GM18873 (cell line): Measurements from ENCODE around the gene ZNF765.
"Not testable (repeated sequence)": the region's sequence is repeated elsewhere in the genome, so short reads cannot be mapped to it uniquely, and the experiment has no call there.

ENCODE experiments used
- ATAC-seq: cut with Tn5 transposase; IDR thresholded peaks from one replicate; pipeline ENCODE4 v1.9.1; 2021; ENCODE audit warnings: mild to moderate bottlenecking, moderate library complexity, moderate number of reproducible peaks; ENCODE audit not compliant: unreplicated experiment, low FRiP score

Gene ZNF765

DNA sequence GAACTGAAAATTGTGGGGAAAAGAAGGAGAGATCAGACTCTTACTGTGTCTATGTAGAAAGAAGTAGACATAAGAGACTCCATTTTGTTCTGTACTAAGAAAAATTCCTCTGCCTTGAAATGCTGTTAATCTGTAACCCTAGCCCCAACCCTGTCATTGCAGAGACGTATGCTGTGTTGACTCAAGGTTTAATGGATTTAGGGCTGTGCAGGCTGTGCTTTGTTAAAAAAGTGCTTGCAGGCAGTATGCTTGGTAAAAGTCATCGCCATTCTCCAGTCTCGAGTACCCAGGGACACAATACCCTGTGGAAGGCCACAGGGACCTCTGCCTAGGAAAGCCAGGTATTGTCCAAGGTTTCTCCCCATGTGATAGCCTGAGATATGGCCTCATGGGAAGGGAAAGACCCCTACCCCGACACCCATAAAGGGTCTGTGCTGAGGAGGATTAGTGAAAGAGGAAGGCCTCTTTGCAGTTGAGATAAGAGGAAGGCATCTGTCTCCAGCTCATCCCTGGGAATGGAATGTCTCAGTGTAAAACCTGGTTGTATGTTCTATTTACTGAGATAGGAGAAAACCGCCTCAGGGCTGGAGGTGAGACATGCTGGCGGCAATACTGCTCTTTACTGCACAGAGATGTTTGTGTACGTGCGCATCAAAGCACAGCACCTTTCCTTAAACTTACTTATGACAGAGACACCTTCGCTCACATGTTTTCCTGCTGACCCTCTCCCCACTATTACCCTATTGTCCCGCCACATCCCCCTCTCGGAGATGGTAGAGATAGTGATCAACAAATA is 25.8 kb downstream of the ZNF765 start:
- not testable (repeated sequence) for ATAC-seq

DNA sequence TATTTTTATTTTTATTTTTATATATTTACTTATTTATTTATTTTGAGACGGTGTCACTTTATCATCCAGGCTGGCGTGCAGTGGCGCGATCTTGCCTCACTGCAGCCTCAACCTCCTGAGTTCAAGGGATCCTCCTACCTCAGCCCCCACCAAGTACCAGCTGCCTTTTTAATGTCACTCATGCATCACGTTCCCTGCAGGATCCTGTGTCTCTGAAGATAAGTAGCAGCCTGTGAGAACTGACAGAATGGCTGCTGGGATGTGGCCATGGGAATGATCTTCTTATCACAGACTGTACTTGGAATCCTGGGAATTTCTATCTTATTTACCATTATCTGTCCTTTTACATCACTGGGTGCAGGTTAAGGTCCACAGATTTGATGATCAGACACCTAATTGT is 27.6 kb downstream of the ZNF765 start:
- ATAC-seq = no peak

DNA sequence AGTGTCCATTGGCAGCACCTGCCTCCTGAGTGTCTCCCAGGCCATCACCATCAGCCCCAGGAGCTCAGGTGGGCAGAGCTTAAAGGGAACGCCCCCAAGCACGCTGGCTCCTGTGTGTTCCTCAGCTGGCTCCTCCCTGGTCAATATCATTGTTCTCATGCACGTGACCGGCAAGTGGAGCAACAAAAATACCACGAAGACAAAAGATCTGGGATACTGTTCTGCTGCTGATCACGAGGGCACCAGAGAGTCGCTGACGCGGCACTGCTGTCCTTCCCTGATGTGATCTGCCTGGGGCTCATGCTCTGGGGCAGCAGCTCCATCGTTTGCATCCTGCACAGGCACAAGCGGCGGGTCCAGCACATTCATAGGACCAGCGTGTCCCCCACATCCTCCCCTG is 28.1 kb downstream of the ZNF765 start:
- not testable (repeated sequence) for ATAC-seq

DNA sequence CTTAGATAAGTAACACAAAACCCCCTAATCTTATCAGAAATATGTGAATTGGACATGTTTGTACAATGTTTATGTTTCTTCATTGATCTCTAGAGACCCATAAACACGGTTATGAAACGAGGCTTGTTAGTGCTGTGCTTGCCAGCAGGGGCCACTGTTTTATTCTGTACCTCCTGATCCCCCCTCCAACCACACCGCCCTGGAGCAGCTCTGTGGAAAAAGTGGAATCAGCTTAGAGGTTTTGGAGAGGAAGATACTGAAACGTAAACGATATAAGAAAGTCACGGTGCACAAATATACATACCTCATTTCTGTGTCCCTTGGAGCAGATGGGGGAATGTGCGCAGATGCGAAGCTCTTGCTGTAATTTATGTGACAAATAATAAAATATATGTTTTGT is 28.7 kb downstream of the ZNF765 start:
- not testable (repeated sequence) for ATAC-seq

DNA sequence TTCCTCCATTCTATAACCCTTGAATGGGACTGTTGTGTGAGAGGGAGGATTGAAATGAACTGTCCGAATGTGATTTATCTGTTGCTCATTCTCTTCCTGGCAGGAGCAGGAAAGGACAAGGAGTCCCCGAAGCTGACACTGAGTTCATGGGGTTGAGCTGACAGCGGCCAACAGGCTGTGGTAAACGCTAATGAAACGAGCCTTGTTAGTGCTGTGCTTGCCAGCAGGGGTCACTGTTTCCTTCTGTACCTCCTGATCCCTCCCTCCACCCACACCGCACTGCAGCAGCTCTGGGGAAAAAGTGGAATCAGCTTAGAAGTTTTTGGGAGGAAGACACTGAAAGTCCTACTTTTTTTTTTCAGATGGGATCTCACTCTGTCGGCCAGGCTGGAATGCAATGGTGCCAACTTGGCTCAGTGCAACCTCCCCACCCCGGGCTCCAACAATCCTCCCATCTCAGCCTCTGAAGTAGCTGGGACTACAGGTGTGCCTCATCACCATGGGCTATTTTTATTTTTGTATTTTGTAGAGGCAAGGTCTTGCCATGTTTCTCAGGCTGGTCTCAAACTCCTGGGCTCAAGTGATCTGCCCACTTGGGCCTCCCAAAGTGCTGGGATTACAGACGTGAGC is 30.1 kb downstream of the ZNF765 start:
- no peak for ATAC-seq

DNA sequence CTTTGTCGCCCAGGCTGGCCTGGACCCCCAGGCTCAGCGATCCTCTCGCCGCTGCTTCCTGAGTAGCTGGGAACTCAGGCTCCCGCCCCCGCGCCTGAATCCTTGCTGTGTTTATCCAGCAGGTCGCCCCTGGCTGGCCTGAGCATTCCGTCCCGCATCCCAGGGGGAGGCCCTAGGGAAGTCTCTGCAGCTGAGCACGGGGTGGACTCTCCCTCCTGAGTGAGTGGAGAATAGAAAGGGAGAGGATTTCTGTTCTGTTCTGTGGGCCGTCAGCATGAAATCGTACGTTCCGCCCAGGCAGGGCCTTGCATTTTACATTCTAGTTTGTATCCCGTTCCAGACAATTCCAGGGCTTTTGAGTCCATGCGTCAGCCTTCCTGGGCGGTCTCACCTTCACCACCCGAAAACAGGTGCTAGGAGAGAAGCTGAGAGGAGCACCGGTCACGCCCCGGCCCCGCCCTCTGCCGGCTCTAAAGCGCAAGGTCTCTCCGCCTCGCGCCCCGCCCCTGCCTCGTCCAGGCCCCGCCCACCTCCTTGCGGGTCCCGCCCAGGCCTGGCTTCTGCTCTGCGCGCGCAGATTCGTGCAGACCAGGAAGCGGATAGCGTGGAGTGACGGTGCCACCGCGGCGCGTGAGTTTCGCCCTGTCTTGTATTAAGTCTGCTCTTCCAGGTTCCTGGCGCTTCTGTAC is 36.6 kb downstream of the ZNF765 start, which contains the start of gene ZNF761:
Gene ZNF761, plus strand, starts transcription at position 586 of the 689 bp plus-strand sequence. CDS start 15,285 bp downstream, outside the sequence.
- peak; percentile 78 for ATAC-seq

DNA sequence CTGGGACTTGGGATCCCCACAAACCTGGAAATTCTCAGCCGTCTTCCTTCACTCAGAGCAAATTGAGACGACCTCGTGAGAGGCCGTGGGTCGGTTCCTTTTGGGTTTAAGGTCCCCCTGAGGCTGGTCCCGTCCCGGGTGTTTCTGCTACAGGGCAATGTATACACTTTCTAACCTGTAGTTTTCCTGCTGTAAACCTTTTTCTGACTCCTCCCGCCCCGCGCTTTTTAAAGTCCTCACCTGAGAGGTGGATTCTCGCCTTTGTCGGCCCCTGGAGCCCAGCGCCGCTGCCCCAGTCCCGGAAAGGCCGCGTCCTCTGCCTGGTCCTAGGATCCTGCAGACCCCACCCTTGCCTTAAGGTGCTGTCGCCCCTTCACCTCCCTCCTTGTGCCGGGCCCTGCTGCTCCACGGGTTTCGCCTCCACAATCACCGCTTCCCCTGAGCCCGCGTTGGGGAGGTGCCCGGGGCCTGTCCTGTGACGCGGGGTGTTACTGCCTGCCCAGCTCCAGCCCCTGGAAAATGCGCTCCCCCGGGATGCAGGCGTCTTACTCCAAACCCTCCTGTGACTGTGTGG is 37.2 kb downstream of the ZNF765 start:
- ATAC-seq = no peak

DNA sequence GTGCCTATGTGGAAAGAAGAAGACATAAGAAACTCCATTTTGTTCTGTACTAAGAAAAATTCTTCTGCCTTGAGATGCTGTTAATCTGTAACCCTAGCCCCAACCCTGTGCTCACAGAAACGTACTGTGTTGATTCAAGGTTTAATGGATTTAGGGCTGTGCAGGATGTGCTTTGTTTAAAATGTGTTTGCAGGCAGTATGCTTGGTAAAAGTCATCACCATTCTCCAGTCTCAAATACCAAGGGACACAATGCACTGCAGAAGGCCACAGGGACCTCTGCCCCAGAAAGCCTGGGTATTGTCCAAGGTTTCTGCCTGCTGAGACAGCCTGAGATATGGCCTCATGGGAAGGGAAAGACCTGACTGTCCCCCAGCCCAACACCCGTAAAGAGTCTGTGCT is 48.9 kb downstream of the ZNF765 start:
- ATAC-seq = not testable (repeated sequence)

DNA sequence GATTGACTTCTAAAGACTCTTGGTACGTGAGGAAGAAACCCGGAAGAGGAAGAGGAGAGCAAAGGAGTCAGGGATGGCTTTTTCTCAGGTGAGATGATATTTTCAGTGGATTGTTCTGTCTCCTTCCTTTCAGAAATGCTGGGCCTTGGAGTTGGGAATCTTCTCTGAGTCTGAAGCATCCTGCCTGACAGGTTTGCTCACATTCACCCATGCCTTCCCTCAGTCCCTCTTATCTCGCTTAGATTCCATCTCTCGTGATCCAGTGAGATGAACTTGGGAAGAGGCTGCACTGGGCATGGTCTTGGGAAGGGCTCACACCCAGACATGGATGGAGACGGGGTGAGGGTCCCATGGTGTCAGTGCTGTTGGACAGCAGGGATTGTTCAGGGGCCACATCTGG is 52.2 kb downstream of the ZNF765 start:
- ATAC-seq = not testable (repeated sequence)

DNA sequence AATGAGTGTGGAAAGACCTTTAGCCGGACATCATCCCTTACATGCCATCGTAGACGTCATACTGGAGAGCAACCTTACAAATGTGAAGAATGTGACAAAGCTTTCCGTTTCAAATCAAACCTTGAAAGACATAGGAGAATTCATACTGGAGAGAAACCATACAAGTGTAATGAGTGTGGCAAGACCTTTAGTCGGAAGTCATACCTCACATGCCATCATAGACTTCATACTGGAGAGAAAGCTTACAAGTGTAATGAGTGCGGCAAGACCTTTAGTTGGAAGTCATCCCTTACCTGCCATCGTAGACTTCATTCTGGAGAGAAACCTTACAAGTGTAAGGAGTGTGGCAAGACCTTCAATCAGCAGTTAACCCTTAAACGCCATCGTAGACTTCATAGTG is 60.9 kb downstream of the ZNF765 start:
- ATAC-seq = no peak

DNA sequence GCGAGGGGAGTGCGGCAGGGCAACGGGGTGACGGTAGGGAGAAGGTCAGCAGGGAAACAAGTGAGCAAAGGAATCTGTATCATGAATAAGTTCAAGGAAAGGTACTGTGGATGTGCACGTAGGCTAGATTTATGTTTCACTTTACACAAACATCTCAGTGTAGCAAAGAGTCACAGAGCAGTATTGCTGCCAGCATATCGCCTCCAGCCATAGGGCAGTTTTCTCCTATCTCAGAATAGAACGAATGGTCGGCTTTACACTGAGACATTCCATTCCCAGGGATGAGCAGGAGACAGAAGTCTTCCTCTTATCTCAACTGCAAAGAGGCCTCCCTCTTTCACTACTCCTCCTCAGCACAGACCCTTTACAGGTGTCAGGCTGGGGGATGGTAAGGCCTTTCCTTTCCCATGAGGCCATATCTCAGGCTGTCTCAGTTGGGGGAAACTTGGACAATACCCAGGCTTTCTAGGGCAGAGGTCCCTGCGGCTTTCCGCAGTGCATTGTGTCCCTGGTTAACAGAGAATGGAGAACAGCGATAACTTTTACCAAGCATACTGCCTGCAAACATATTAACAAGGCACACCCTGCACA is 65.3 kb downstream of the ZNF765 start:
- ATAC-seq = not testable (repeated sequence)

DNA sequence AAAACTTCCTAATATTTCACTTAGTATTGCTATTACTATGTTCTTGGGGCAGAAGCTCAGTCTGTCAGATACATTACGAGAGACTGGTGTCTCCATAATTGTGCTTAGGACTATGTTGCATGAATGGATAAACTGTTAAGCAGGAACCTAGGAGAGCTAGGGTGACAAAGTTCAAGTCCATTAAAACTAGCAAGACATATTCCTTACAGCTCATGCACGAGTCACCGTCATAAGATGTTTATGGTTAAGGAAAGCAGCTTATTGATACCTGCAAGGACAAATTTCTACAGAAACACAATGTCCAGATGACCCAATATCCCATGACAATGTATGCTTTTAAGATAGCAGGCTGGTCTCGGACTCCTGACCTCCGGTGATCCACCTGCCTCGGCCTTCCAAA is 66.9 kb downstream of the ZNF765 start:
- ATAC-seq = no peak

DNA sequence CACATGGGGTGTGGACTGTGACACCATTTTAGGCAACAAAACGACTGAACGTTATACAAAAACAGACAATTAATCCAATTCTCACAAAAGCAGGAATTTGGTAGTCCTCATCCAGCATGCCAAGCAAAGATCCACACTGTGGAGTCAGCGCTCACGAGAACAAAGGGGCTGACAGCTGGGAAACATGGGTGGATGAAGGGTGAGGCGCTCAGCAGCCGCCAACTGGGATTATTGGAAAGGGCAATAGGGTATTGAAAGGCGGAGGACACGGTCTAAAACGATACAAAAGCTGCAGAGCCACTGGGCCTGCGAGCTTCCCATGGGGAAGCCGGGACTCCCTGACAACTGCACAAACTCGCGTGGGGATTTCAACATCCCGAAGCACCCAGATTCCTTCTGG is 67.9 kb downstream of the ZNF765 start:
- ATAC-seq = no peak

DNA sequence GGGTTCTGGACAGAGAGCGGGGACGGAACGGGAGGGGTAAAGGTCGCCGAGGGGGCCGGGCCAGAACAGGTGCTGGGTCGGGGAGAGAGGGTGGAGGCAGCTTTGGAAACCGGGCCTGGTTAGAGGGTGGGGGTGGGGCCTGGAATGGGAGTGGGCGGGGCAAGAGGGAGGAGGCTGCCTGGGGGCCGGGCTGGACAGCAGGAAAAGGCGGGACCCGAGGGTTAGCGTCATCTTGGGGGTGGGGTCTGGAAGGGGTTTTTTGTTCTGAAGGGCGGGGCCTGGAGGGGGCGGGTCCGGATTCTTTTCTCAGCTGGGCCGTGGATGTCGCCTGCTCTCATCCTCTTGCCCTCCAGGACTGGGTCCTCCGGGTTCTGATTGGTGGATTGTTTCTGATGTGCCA is 68.3 kb downstream of the ZNF765 start:
- ATAC-seq = no peak

DNA sequence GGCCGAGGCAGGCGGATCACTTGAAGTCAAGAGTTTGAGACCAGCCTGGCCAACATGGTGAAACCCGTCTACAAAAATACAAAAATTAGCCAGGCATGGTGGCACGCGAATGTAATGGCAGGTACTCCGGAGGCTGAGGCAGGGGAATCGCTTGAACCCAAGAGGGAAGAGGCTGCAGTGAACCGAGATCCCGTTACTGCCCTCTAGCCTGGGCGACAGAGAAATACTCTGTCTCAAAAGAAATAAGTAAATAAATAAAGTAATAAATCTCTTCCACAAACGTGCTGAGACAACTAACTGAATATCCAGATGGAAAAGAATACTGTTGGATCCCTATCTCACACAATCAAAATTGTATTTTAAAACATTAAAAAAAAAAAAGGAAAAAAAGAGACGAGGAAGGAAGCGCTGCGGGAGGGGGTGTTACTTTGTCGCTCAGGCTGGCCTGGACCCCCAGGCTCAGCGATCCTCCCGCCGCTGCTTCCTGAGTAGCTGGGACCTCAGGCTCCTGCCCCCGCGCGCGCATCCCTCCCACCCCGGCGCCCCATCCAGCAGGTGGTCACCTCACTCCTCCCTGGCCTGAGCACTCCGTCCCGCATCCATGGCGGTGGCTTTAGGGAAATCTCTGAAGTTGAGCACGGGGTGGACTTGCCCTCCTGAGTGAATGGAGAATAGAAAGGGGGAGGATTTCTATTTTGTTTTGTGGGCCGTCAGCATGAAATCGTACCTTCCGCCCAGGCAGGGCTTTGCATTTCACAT is 72.0 kb downstream of the ZNF765 start:
- ATAC-seq = no peak

DNA sequence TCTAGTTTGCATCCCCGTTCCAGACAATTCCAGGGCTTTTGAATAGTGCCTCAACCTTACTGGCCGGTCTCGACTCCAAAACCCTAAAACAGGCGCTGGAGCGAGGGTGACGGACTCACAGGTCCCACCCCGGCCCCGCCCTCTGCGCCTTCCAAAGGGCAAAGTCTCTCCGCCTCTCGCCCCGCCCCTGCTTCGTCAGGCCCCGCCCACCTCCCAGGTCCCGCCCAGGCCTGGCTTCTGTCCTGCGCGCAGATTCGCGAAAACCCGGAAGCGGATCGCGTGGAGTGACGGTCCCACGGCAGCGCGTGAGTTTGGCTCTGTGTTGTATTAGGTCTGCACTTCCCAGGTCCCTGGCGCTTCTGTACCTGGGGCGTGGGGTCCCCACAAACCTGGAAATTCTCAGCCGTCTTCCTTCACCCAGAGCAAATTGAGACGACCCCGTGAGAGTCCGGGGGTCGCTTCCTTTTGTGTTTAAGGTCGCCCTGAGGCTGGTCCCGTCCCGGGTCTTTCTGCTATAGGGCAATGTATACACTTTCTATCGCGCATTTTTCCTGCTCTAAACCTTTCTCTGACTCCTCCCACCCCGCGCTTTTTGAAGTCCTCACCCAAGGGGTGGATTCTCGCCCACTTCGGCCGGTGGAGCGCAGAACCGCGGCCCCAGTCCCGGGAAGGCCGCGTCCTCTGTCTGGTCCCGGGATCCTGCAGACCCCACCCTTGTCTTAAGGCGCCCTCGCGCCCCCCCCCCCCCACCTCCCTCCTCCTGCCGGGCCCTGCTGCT is 72.7 kb downstream of the ZNF765 start, which contains the start of gene ZNF813:
Gene ZNF813, plus strand, starts transcription at position 249 of the 778 bp plus-strand sequence. CDS start 16,090 bp downstream, outside the sequence.
- ATAC-seq = no peak

DNA sequence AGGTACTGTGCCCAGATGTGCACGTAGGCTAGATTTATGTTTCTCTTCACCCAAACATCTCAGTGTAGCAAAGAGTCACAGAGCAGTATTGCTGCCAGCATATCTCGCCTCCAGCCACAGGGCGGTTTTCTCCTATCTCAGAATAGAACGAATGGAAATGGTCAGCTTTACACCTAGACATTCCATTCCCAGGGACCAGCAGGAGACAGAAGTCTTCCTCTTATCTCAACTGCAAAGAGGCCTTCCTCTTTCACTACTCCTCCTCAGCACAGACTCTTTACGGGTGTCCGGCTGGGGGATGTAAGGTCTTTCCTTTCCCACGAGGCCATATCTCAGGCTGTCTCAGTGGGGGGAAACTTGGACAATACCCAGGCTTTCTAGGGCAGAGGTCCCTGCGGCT is 73.7 kb downstream of the ZNF765 start:
- not testable (repeated sequence) for ATAC-seq

DNA sequence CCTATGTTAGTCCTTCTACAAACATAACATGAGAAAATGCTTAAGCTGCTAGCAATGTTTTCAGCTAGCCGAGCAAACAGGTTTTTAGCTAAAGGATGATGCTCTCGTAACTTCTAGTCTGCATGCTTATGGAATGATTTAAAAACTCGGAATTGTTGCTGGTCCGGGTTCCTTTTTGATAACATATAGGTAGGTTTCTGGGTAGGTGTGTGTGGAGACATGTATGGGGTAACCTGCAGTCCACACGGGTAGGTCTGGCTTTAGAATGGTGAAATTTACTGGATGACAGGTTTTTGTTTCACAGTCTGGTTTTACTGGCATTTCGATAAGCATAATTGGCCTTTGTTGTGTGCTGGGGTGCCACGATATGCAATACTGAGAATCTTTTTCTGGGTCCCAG is 77.0 kb downstream of the ZNF765 start:
- no peak for ATAC-seq

DNA sequence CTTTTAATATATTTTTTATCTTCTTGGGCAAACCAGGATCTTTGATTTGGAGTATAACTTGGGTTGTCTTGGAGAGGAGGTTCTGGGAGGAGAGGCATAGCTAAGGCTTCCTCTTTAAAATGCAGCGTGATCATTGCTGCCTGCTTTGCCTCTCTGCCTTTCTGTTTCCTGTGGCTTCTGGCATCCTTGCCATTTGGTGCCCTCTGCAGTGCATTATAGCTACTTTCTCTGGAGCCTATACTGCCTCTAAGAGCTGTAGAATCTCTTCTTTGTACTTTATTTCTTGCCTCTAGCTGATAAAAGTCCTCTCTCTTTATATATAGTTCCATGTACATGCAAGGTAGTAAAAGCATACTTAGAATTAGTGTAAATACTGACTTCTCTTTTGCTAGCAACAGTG is 79.9 kb downstream of the ZNF765 start:
- not testable (repeated sequence) for ATAC-seq
